ENCODE measurements around the gene DDX27.

The DDX27 gene

GRCh38 chr20:49284818-49285217, 65.6 kb downstream of the DDX27 start:
- no peak overlapping the region for H2BK15ac ChIP-seq (replicated peaks; ENCODE audit: low read depth)
- peak overlapping the region; percentile 25 for H3K4me2 ChIP-seq (ENCODE audit: low read length)
- no peak overlapping the region for H3K18ac ChIP-seq (ENCODE audit: low read length)
- DNase-seq: peak; percentile 18
- H3K9ac ChIP-seq (ENCODE audit: low read length): peak overlapping the region; percentile 48
- peaks cover 75% of the 10 kb centered on the region for H3K36me3 ChIP-seq (ENCODE audit: control insufficient read depth, insufficient read depth, low read length)
- H3K23ac ChIP-seq (ENCODE audit: low read length): no peak overlapping the region
- no peak overlapping the region for H4K8ac ChIP-seq (ENCODE audit: low read depth, low read length)
- H2BK5ac ChIP-seq (ENCODE audit: low read length): no peak overlapping the region
- peaks cover 5% of the 10 kb centered on the region for H3K4me1 ChIP-seq (ENCODE audit: control insufficient read depth, low read depth, low read length)
- no peak overlapping the region for H3K4me3 ChIP-seq (ENCODE audit: low read length)
- peaks cover 87% of the 10 kb centered on the region for H3K79me2 ChIP-seq (ENCODE audit: control insufficient read depth, insufficient read depth, low read length)
- no peaks in the 10 kb centered on the region for H3K27me3 ChIP-seq (ENCODE audit: insufficient read depth, low read length, poor library complexity)
- no peak overlapping the region for H2BK120ac ChIP-seq (ENCODE audit: low read depth, low read length)
- no peak overlapping the region for H2AK5ac ChIP-seq (ENCODE audit: low read length)
- no peak overlapping the region for H3K4ac ChIP-seq (ENCODE audit: low read depth, low read length)
- H3K56ac ChIP-seq (ENCODE audit: low read length): no peak overlapping the region
- H3K27ac ChIP-seq (ENCODE audit: low read depth, low read length): no peak overlapping the region
- no CpG with 5 or more reads among the region's 5 CpGs for WGBS (ENCODE audit: extremely low coverage, insufficient coverage, low lambda C conversion rate)
- peaks cover 10% of the 10 kb centered on the region for H3K79me1 ChIP-seq (ENCODE audit: low read length)
- H4K5ac ChIP-seq (ENCODE audit: low read length): no peak overlapping the region

DNA sequence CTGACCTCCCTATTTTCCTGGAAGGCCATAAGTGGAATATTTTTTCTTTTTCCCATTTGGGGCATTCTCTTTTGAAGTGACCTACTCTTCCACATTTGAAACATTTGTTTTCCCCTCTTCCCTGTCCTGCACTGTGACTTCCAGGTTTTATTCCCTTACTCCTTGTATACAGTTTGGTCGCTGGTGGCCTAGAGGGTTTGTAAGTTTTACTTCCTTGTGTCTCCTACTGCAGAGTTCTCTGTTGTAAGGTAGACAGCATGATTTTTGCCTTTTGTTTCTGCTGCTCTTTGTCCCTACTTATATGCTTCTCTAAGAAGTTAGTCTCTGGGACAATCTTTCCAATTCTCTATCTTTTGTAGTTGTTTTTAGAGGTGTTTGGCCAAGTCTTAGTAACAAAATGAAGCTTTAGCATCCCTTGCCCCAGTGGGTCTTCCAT, 66.0 kb downstream of the DDX27 start:
- peak; percentile 11 for DNase-seq
- H4K8ac ChIP-seq (ENCODE audit: low read depth, low read length): no peak overlapping the region
- no peak overlapping the region for H3K4ac ChIP-seq (ENCODE audit: low read depth, low read length)
- H3K18ac ChIP-seq (ENCODE audit: low read length): no peak overlapping the region
- H3K36me3 ChIP-seq (ENCODE audit: control insufficient read depth, insufficient read depth, low read length): peaks cover 70% of the 10 kb centered on the region
- no peak overlapping the region for H2BK120ac ChIP-seq (ENCODE audit: low read depth, low read length)
- peaks cover 5% of the 10 kb centered on the region for H3K4me1 ChIP-seq (ENCODE audit: control insufficient read depth, low read depth, low read length)
- H2BK15ac ChIP-seq (replicated peaks; ENCODE audit: low read depth): no peak overlapping the region
- no peak overlapping the region for H4K5ac ChIP-seq (ENCODE audit: low read length)
- no peaks in the 10 kb centered on the region for H3K27me3 ChIP-seq (ENCODE audit: insufficient read depth, low read length, poor library complexity)
- H3K4me2 ChIP-seq (ENCODE audit: low read length): peak overlapping the region; percentile 19
- no peak overlapping the region for H3K23ac ChIP-seq (ENCODE audit: low read length)
- peaks cover 10% of the 10 kb centered on the region for H3K79me1 ChIP-seq (ENCODE audit: low read length)
- peak overlapping the region; percentile 15 for H3K56ac ChIP-seq (ENCODE audit: low read length)
- no peak overlapping the region for H2BK5ac ChIP-seq (ENCODE audit: low read length)
- H3K79me2 ChIP-seq (ENCODE audit: control insufficient read depth, insufficient read depth, low read length): peaks cover 83% of the 10 kb centered on the region
- WGBS (ENCODE audit: extremely low coverage, insufficient coverage, low lambda C conversion rate): no CpG with 5 or more reads among the region's 1 CpG
- H2AK5ac ChIP-seq (ENCODE audit: low read length): no peak overlapping the region
- H3K4me3 ChIP-seq (ENCODE audit: low read length): peak overlapping the region; percentile 3
- H3K27ac ChIP-seq (ENCODE audit: low read depth, low read length): no peak overlapping the region
- H3K9ac ChIP-seq (ENCODE audit: low read length): peak overlapping the region; percentile 48

DNA sequence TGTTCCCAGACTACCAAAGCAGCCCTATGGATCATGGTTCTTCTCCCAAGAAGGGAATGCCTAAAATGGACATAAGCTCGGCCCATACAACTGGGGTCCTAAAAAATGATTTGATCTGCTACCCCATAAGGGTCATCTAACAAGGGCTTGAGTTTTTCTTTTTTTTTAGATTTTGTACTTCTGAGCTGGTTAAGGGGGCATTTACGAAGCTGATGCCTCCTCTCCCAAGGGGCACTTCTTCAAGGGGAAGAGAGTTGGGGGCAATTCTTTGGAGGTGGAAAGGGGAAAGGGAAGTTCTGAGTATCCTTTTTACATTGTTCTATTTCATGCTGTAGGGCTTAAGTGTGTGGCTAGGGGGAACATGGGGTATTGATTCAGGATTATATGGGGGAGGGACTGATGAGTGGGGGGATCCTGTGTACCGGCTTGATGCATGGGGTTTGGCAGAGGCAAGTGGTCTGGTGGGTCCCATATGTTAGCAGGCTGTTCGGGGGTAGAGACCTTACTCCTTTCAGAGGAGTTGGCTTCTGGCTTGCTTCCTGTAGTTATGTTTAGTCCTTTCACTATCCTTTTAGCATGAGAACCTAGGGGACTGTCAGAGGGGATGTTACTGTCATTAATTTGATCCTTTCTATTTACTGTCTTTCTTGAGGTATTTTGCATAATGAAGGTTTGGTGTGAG, 66.7 kb downstream of the DDX27 start:
- peak overlapping the region; percentile 10 for H3K4me3 ChIP-seq (ENCODE audit: low read length)
- no peak overlapping the region for H3K23ac ChIP-seq (ENCODE audit: low read length)
- no peak overlapping the region for H2BK15ac ChIP-seq (replicated peaks; ENCODE audit: low read depth)
- H3K18ac ChIP-seq (ENCODE audit: low read length): no peak overlapping the region
- no peaks in the 10 kb centered on the region for H3K27me3 ChIP-seq (ENCODE audit: insufficient read depth, low read length, poor library complexity)
- H3K4me1 ChIP-seq (ENCODE audit: control insufficient read depth, low read depth, low read length): peaks cover 5% of the 10 kb centered on the region
- peaks cover 66% of the 10 kb centered on the region for H3K36me3 ChIP-seq (ENCODE audit: control insufficient read depth, insufficient read depth, low read length)
- peak overlapping the region; percentile 48 for H3K9ac ChIP-seq (ENCODE audit: low read length)
- peaks cover 10% of the 10 kb centered on the region for H3K79me1 ChIP-seq (ENCODE audit: low read length)
- no peak overlapping the region for H3K27ac ChIP-seq (ENCODE audit: low read depth, low read length)
- peak; percentile 8 for DNase-seq
- H3K4me2 ChIP-seq (ENCODE audit: low read length): peak overlapping the region; percentile 32
- peak overlapping the region; percentile 45 for H3K56ac ChIP-seq (ENCODE audit: low read length)
- no CpG with 5 or more reads among the region's 4 CpGs for WGBS (ENCODE audit: extremely low coverage, insufficient coverage, low lambda C conversion rate)
- H2BK120ac ChIP-seq (ENCODE audit: low read depth, low read length): no peak overlapping the region
- H3K79me2 ChIP-seq (ENCODE audit: control insufficient read depth, insufficient read depth, low read length): peaks cover 76% of the 10 kb centered on the region
- H4K5ac ChIP-seq (ENCODE audit: low read length): no peak overlapping the region
- H4K8ac ChIP-seq (ENCODE audit: low read depth, low read length): no peak overlapping the region
- H3K4ac ChIP-seq (ENCODE audit: low read depth, low read length): no peak overlapping the region
- H2BK5ac ChIP-seq (ENCODE audit: low read length): no peak overlapping the region
- no peak overlapping the region for H2AK5ac ChIP-seq (ENCODE audit: low read length)

GRCh38 chr20:49286689-49287551, 67.7 kb downstream of the DDX27 start:
- H3K18ac ChIP-seq (ENCODE audit: low read length): no peak overlapping the region
- no peak overlapping the region for H3K4ac ChIP-seq (ENCODE audit: low read depth, low read length)
- no peak overlapping the region for H2AK5ac ChIP-seq (ENCODE audit: low read length)
- H3K79me2 ChIP-seq (ENCODE audit: control insufficient read depth, insufficient read depth, low read length): peaks cover 66% of the 10 kb centered on the region
- no peak overlapping the region for H3K56ac ChIP-seq (ENCODE audit: low read length)
- DNase-seq: peak; percentile 84
- H3K23ac ChIP-seq (ENCODE audit: low read length): no peak overlapping the region
- no peak overlapping the region for H3K27ac ChIP-seq (ENCODE audit: low read depth, low read length)
- no peak overlapping the region for H2BK120ac ChIP-seq (ENCODE audit: low read depth, low read length)
- peaks cover 57% of the 10 kb centered on the region for H3K36me3 ChIP-seq (ENCODE audit: control insufficient read depth, insufficient read depth, low read length)
- peak overlapping the region; percentile 16 for H3K9ac ChIP-seq (ENCODE audit: low read length)
- 100% methylated on average over 1 of the region's 16 CpGs for WGBS (ENCODE audit: extremely low coverage, insufficient coverage, low lambda C conversion rate)
- H3K4me1 ChIP-seq (ENCODE audit: control insufficient read depth, low read depth, low read length): peaks cover 5% of the 10 kb centered on the region
- H4K5ac ChIP-seq (ENCODE audit: low read length): no peak overlapping the region
- H2BK15ac ChIP-seq (replicated peaks; ENCODE audit: low read depth): no peak overlapping the region
- H4K8ac ChIP-seq (ENCODE audit: low read depth, low read length): no peak overlapping the region
- H3K27me3 ChIP-seq (ENCODE audit: insufficient read depth, low read length, poor library complexity): no peaks in the 10 kb centered on the region
- H3K79me1 ChIP-seq (ENCODE audit: low read length): peaks cover 10% of the 10 kb centered on the region
- H3K4me2 ChIP-seq (ENCODE audit: low read length): peak overlapping the region; percentile 32
- H2BK5ac ChIP-seq (ENCODE audit: low read length): no peak overlapping the region
- H3K4me3 ChIP-seq (ENCODE audit: low read length): peak overlapping the region; percentile 7

DNA sequence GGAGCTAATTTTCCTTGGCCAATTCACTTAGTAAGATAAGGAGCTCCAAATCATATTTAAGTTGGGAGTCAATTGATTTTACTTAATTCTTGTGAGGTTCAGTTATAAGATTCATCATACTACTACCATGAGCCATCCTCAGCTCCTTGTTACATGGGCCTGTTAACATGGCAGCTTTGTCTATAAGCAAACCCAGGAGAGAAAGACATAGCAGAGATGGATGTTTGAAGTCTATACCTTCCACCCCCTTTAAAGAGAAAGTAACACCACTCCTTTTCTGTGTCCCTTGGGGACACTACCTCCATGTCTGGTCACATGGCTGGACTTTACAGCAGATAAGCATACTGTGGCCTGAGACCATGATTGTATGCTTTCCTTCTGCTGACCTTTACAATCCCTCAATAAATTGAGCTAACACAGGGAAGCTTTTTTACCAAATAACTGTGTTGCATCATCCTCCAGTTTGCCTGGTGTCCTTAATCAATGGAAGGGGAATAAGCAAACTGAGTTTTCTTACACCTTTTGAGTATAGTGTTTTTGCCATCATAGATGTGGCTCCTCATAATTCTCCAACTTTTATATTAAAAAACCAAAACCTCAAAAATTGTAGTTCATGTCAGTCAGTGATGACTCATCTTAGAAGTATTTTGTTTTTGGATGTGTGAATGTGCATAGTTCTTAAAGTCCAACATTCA, 68.5 kb downstream of the DDX27 start:
- no peak overlapping the region for H3K4me3 ChIP-seq (ENCODE audit: low read length)
- H2BK120ac ChIP-seq (ENCODE audit: low read depth, low read length): no peak overlapping the region
- peaks cover 5% of the 10 kb centered on the region for H3K4me1 ChIP-seq (ENCODE audit: control insufficient read depth, low read depth, low read length)
- H4K5ac ChIP-seq (ENCODE audit: low read length): no peak overlapping the region
- H3K56ac ChIP-seq (ENCODE audit: low read length): no peak overlapping the region
- no peak overlapping the region for H4K8ac ChIP-seq (ENCODE audit: low read depth, low read length)
- H3K36me3 ChIP-seq (ENCODE audit: control insufficient read depth, insufficient read depth, low read length): peaks cover 50% of the 10 kb centered on the region
- H3K4ac ChIP-seq (ENCODE audit: low read depth, low read length): no peak overlapping the region
- H3K27me3 ChIP-seq (ENCODE audit: insufficient read depth, low read length, poor library complexity): no peaks in the 10 kb centered on the region
- no peak overlapping the region for H2BK15ac ChIP-seq (replicated peaks; ENCODE audit: low read depth)
- H2AK5ac ChIP-seq (ENCODE audit: low read length): no peak overlapping the region
- H3K79me1 ChIP-seq (ENCODE audit: low read length): peaks cover 10% of the 10 kb centered on the region
- no peak overlapping the region for H3K18ac ChIP-seq (ENCODE audit: low read length)
- H3K23ac ChIP-seq (ENCODE audit: low read length): no peak overlapping the region
- no peak overlapping the region for H3K27ac ChIP-seq (ENCODE audit: low read depth, low read length)
- no peak overlapping the region for H2BK5ac ChIP-seq (ENCODE audit: low read length)
- H3K79me2 ChIP-seq (ENCODE audit: control insufficient read depth, insufficient read depth, low read length): peaks cover 58% of the 10 kb centered on the region
- peak; percentile 46 for DNase-seq
- H3K4me2 ChIP-seq (ENCODE audit: low read length): peak overlapping the region; percentile 5
- H3K9ac ChIP-seq (ENCODE audit: low read length): no peak overlapping the region

All from mesendoderm (in vitro differentiated cells).